SK-N-SH treated with all-trans-retinoic acid at 6 μM for 48 hours (cell line): ENCODE data around the gene JSRP1.

Source experiments
- ATAC-seq: fragments of 200-7000 bp; cut with Tn5 transposase; 3 replicates; pipeline ENCODE4 v1.9.1; 2020; ENCODE audit warnings: mild to moderate bottlenecking, moderate library complexity
- ARNTL ChIP-seq: fragments of 450-650 bp; formaldehyde crosslinking; IDR thresholded peaks from 2 replicates; pipeline ENCODE4 v1.5.0; 2020; ENCODE audit warnings: low read depth, mild to moderate bottlenecking, moderate library complexity, borderline replicate concordance
- BACH2 ChIP-seq: fragments of 250-450 bp; sonication (Bioruptor Pico); IDR thresholded peaks from 2 replicates; pipeline ENCODE4 v1.9.0; 2021; ENCODE audit warnings: mild to moderate bottlenecking, borderline replicate concordance
- CREB5 ChIP-seq: fragments of 250-450 bp; sonication (Bioruptor Pico); IDR thresholded peaks from 2 replicates; pipeline ENCODE4 v1.5.1; 2020; ENCODE audit warnings: low read depth, mild to moderate bottlenecking, moderate library complexity
- CSDC2 ChIP-seq: fragments of 250-450 bp; sonication (Bioruptor Pico); IDR thresholded peaks from 2 replicates; pipeline ENCODE4 v1.5.0; 2020; ENCODE audit warnings: mild to moderate bottlenecking, moderate library complexity
- CSRNP3 ChIP-seq: fragments of 250-450 bp; sonication (Bioruptor Pico); IDR thresholded peaks from 2 replicates; pipeline ENCODE4 v1.5.1; 2021; ENCODE audit warnings: mild to moderate bottlenecking, moderate library complexity
- ESRRG ChIP-seq: fragments of 250-450 bp; sonication (Bioruptor Pico); IDR thresholded peaks from 2 replicates; pipeline ENCODE4 v1.6.1; 2021; ENCODE audit warnings: mild to moderate bottlenecking
- GLIS3 ChIP-seq: fragments of 250-450 bp; sonication (Bioruptor Pico); IDR thresholded peaks from 2 replicates; pipeline ENCODE4 v1.5.0; 2020; ENCODE audit warnings: mild to moderate bottlenecking, moderate library complexity
- ISL1 ChIP-seq: fragments of 250-450 bp; sonication (Bioruptor Pico); IDR thresholded peaks from 2 replicates; pipeline ENCODE4 v2.1.2; 2022; ENCODE audit warnings: mild to moderate bottlenecking, moderate library complexity
- OSR1 ChIP-seq: fragments of 250-450 bp; sonication (Bioruptor Pico); IDR thresholded peaks from 2 replicates; pipeline ENCODE4 v1.8.0; 2022; ENCODE audit warnings: moderate library complexity, mild to moderate bottlenecking, inconsistent platforms
- PATZ1 ChIP-seq: fragments of 250-450 bp; sonication (Bioruptor Pico); IDR thresholded peaks from 2 replicates; pipeline ENCODE4 v1.8.0; 2020; ENCODE audit warnings: mild to moderate bottlenecking, moderate library complexity, borderline replicate concordance
- POU6F1 ChIP-seq: fragments of 250-450 bp; sonication (Bioruptor Pico); IDR thresholded peaks from 2 replicates; pipeline ENCODE4 v1.8.0; 2021; ENCODE audit warnings: low read depth, mild to moderate bottlenecking, moderate library complexity, borderline replicate concordance
- PPARA ChIP-seq: fragments of 250-450 bp; sonication (Bioruptor Pico); IDR thresholded peaks from 2 replicates; pipeline ENCODE4 v1.5.0; 2020; ENCODE audit warnings: mild to moderate bottlenecking, borderline replicate concordance
- RARB ChIP-seq: fragments of 250-450 bp; sonication (Bioruptor Pico); IDR thresholded peaks from 2 replicates; pipeline ENCODE4 v1.8.0; 2021; ENCODE audit warnings: mild to moderate bottlenecking, moderate library complexity
- SNAI2 ChIP-seq: fragments of 250-450 bp; sonication (Bioruptor Pico); IDR thresholded peaks from 2 replicates; pipeline ENCODE4 v1.5.0; 2020; ENCODE audit warnings: mild to moderate bottlenecking, moderate library complexity
- TCF4 ChIP-seq: fragments of 250-450 bp; sonication (Bioruptor Pico); IDR thresholded peaks from 2 replicates; pipeline ENCODE4 v1.8.0; 2021; ENCODE audit warnings: mild to moderate bottlenecking, moderate library complexity, borderline replicate concordance
- TOX ChIP-seq: fragments of 250-450 bp; sonication (Bioruptor Pico); IDR thresholded peaks from 2 replicates; pipeline ENCODE4 v1.8.0; 2021; ENCODE audit warnings: mild to moderate bottlenecking, moderate library complexity, borderline replicate concordance
- TSHZ2 ChIP-seq: fragments of 250-450 bp; sonication (Bioruptor Pico); IDR thresholded peaks from 2 replicates; pipeline ENCODE4 v1.5.0; 2020; ENCODE audit warnings: mild to moderate bottlenecking, moderate library complexity
- ZC3H10 ChIP-seq: fragments of 250-450 bp; sonication (Bioruptor Pico); IDR thresholded peaks from 2 replicates; pipeline ENCODE4 v1.5.1; 2021; ENCODE audit warnings: mild to moderate bottlenecking, moderate library complexity
- ZFP3 ChIP-seq: fragments of 250-450 bp; sonication (Bioruptor Pico); IDR thresholded peaks from 2 replicates; pipeline ENCODE4 v1.5.0; 2020; ENCODE audit warnings: mild to moderate bottlenecking, moderate library complexity
- ZFP30 ChIP-seq: fragments of 450-650 bp; formaldehyde crosslinking; IDR thresholded peaks from 2 replicates; pipeline ENCODE4 v1.5.0; 2022; ENCODE audit warnings: mild to moderate bottlenecking, moderate library complexity
- ZNF565 ChIP-seq: fragments of 450-650 bp; formaldehyde crosslinking; conservative IDR thresholded peaks from 2 replicates; pipeline ENCODE4 v1.5.0; 2020; ENCODE audit warnings: low read depth, mild to moderate bottlenecking, moderate library complexity
- ZNF70 ChIP-seq: fragments of 450-650 bp; formaldehyde crosslinking; IDR thresholded peaks from 2 replicates; pipeline ENCODE4 v1.5.0; 2020; ENCODE audit warnings: mild to moderate bottlenecking, moderate library complexity
- ZNF8 ChIP-seq: fragments of 450-650 bp; formaldehyde crosslinking; IDR thresholded peaks from 2 replicates; pipeline ENCODE4 v1.5.0; 2020; ENCODE audit warnings: mild to moderate bottlenecking, moderate library complexity

JSRP1 gene

GRCh38 chr19:2253106-2254063 lies 2.8 kb downstream of the JSRP1 start:
- TF ChIP-seq CREB5 (CRISPR knock-in tag), result no peak
- TF ChIP-seq ZNF70 (CRISPR knock-in tag), result no peak
- no peak for TF ChIP-seq TOX (CRISPR knock-in tag)
- TF ChIP-seq SNAI2 (CRISPR knock-in tag), result no peak
- TF ChIP-seq PPARA (CRISPR knock-in tag), result no peak
- TF ChIP-seq BACH2, result no peak
- TF ChIP-seq ZNF8 (CRISPR knock-in tag), result no peak
- TF ChIP-seq GLIS3, result no peak
- no peak for TF ChIP-seq ZNF565
- no peak for TF ChIP-seq POU6F1
- TF ChIP-seq ESRRG (CRISPR knock-in tag), result no peak
- TF ChIP-seq TCF4 (CRISPR knock-in tag), result no peak
- TF ChIP-seq CSDC2 (CRISPR knock-in tag), result no peak
- no peak for ATAC-seq

GRCh38 chr19:2252797-2253105 lies 3.5 kb downstream of the JSRP1 start:
- TF ChIP-seq ARNTL (no peak), PATZ1 (CRISPR knock-in tag) (no peak), ZFP3 (CRISPR knock-in tag) (no peak), BACH2 (no peak), ZC3H10 (CRISPR knock-in tag) (no peak), SNAI2 (CRISPR knock-in tag) (no peak), TOX (CRISPR knock-in tag) (no peak), OSR1 (CRISPR knock-in tag) (no peak), ISL1 (CRISPR knock-in tag) (no peak), ZNF565 (no peak), ZFP30 (no peak)
- no peak for ATAC-seq

GRCh38 chr19:2252055-2252796 lies 4.0 kb downstream of the JSRP1 start:
- no peak for TF ChIP-seq ESRRG (CRISPR knock-in tag)
- no peak for TF ChIP-seq BACH2
- TF ChIP-seq ISL1 (CRISPR knock-in tag), result no peak
- TF ChIP-seq CREB5 (CRISPR knock-in tag), result no peak
- TF ChIP-seq ZC3H10 (CRISPR knock-in tag), result no peak
- TF ChIP-seq POU6F1, result no peak
- TF ChIP-seq TOX (CRISPR knock-in tag), result no peak
- TF ChIP-seq ZNF565, result no peak
- TF ChIP-seq ZFP3 (CRISPR knock-in tag), result no peak
- TF ChIP-seq SNAI2 (CRISPR knock-in tag), result no peak
- no peak for TF ChIP-seq ARNTL
- no peak for TF ChIP-seq GLIS3
- no peak for TF ChIP-seq CSDC2 (CRISPR knock-in tag)
- TF ChIP-seq OSR1 (CRISPR knock-in tag), result no peak
- TF ChIP-seq TCF4 (CRISPR knock-in tag), result no peak
- no peak for TF ChIP-seq PPARA (CRISPR knock-in tag)
- no peak for TF ChIP-seq RARB (CRISPR knock-in tag)
- TF ChIP-seq CSRNP3 (CRISPR knock-in tag), result no peak
- no peak for TF ChIP-seq ZFP30
- no peak for TF ChIP-seq TSHZ2 (CRISPR knock-in tag)
- TF ChIP-seq, all 23 proteins: peak for 0
- ATAC-seq, result no peak
